ENCODE results near the gene CHD9.

The CHD9 gene

DNA sequence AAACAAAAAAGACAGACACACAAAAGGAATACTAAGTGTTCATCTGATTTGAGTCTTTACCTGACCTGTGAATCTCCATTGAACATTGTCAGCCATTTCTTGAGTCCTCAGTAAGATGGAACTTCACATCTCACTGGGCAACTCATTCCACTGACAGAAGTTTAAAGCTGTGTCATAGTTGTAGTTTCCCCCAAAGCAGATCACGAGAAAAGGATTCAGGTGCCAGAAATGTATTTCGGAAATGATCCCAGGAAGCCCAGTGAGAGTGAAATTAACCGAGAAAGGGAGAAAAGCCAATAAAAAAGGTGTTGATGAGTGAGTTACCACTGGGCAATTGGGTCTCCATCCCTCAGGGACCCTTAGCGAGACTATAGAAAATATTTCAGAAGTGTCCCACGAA is 6.5 kb downstream of the CHD9 start:
- no peak overlapping the region for H3K4me3 ChIP-seq (ENCODE audit: low read depth, low read length)
- DNase-seq (ENCODE audit: low read depth, low spot score), result no peak
- in situ Hi-C loops (cut with HindIII; ENCODE audit: low sequenced_read_pairs), result no loop called here
- no peak for TF ChIP-seq CTCF (IDR thresholded peaks at IDR 0.05; ENCODE audit: low read depth, low read length)

DNA sequence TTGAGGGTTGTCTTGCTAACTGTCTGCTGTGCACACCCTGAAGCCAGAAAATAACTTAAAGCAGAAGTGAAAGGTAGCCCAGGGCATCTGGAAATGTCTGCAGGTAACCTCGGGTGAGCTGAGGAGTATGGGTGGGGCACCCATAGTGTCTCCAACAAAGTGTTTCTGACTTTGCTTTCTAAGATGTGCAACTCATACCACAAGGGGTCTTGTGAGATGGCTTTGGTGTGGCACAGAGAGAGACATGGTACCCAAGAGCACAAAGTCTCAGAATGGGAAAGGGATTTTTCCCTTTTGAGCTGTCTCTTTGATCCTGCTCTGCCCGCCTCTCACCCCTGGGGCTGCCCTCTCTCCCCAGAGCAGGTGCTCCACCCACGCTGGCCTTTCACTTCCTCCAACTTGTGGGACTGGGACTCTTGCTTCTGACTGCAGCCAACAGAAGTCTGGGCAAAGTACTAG is 6.9 kb downstream of the CHD9 start:
- no peak for TF ChIP-seq CTCF (IDR thresholded peaks at IDR 0.05; ENCODE audit: low read depth, low read length)
- no peak overlapping the region for H3K4me3 ChIP-seq (ENCODE audit: low read depth, low read length)
- in situ Hi-C loops (cut with HindIII; ENCODE audit: low sequenced_read_pairs), result no loop called here
- DNase-seq (ENCODE audit: low read depth, low spot score), result no peak

DNA sequence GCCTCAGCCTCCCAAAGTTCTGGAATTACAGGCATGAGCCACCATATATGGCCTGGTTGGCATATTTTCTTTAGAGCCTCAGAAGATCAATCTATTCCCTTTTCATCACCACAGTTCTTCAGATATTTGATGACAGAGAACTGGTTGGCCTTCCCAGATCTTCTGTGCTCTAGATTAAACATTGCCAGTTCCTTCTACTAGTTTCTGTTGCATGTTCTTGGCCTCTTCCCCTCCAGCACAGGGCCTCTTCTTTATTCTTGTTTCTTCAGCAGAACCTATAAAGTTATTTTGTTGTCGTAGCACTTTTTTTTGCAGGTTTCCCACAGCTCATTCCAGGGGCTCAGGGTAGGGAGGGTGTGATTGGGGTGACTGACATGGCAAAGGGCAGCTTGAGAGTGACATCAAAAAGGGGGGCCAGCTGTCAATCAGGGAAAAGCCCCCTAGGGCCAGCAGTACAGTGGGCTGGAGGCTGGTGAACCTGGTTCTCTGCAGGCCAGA is 9.3 kb downstream of the CHD9 start:
- TF ChIP-seq CTCF (IDR thresholded peaks at IDR 0.05; ENCODE audit: low read depth, low read length), result no peak
- DNase-seq (ENCODE audit: low read depth, low spot score), result no peak
- in situ Hi-C loops (cut with HindIII; ENCODE audit: low sequenced_read_pairs), result no loop called here
- H3K4me3 ChIP-seq (ENCODE audit: low read depth, low read length), result no peak overlapping the region

- no peak overlapping the region for H3K4me3 ChIP-seq (ENCODE audit: low read depth, low read length)
- in situ Hi-C loops (cut with HindIII; ENCODE audit: low sequenced_read_pairs), result no loop called here
- no peak for TF ChIP-seq CTCF (IDR thresholded peaks at IDR 0.05; ENCODE audit: low read depth, low read length)
- no peak for DNase-seq (ENCODE audit: low read depth, low spot score)
These were observed 10.8 kb downstream of the CHD9 start for GRCh38 chr16:53065461-53066061.

DNA sequence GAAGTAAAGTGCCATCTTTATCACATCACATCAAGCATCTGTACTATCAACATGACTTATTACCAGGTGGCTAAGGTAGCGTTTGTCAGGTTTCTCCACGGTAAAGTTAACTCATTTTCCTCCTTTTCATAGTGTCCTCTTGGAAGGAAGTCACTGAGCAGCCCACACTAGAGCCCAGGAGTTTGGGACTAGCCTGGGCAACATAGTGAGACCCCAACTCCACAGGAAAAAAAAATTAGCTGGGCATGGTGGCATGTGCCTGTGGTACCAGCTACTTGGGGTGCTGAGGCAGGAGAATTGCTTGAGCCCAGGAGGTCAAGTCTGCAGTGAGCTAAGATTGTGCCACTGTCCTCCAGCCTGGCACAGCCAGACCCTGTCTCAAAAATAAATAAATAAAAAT is 12.9 kb downstream of the CHD9 start:
- DNase-seq (ENCODE audit: low read depth, low spot score), result no peak
- in situ Hi-C loops (cut with HindIII; ENCODE audit: low sequenced_read_pairs), result no loop called here
- H3K4me3 ChIP-seq (ENCODE audit: low read depth, low read length), result no peak overlapping the region
- no peak for TF ChIP-seq CTCF (IDR thresholded peaks at IDR 0.05; ENCODE audit: low read depth, low read length)

- no peak for DNase-seq (ENCODE audit: low read depth, low spot score)
- TF ChIP-seq CTCF (IDR thresholded peaks at IDR 0.05; ENCODE audit: low read depth, low read length), result no peak
- in situ Hi-C loops (cut with HindIII; ENCODE audit: low sequenced_read_pairs), result no loop called here
- no peak overlapping the region for H3K4me3 ChIP-seq (ENCODE audit: low read depth, low read length)
These were observed 13.6 kb downstream of the CHD9 start for GRCh38 chr16:53068423-53068833.
